ENCODE measurements around the gene PRRG2.

The PRRG2 gene

GRCh38 chr19:49557641-49558325 is 23.3 kb upstream of the PRRG2 start:
- H3K9ac ChIP-seq (ENCODE audit: low read depth, low read length, poor library complexity, severe bottlenecking): no peak overlapping the region
- H3K27me3 ChIP-seq (ENCODE audit: insufficient read depth, low read length, poor library complexity, severe bottlenecking): no peaks in the 10 kb centered on the region
- H3F3A ChIP-seq (ENCODE audit: low read depth): no peaks in the 10 kb centered on the region
- H3K4me3 ChIP-seq (ENCODE audit: low read length, poor library complexity, severe bottlenecking): no peak overlapping the region
- TF ChIP-seq CTCF (conservative IDR thresholded peaks at IDR 0.05; ENCODE audit: low read length) (no peak), EZH2phosphoT487 (IDR thresholded peaks at IDR 0.05; ENCODE audit: borderline replicate concordance) (no peak)
- no peak overlapping the region for H2AFZ ChIP-seq (ENCODE audit: low read length)
- H3K9me3 ChIP-seq (ENCODE audit: insufficient read depth, low read depth, low read length): no peaks in the 10 kb centered on the region
- no peaks in the 10 kb centered on the region for H3K4me1 ChIP-seq (ENCODE audit: insufficient read depth, low read length, poor library complexity, severe bottlenecking)
- H3K79me2 ChIP-seq (ENCODE audit: insufficient read depth, low read length): peaks cover 7% of the 10 kb centered on the region; the same call in 1 of the 2 replicates
- peaks cover 7% of the 10 kb centered on the region for H4K20me1 ChIP-seq (ENCODE audit: insufficient read depth, low read length, poor library complexity, severe bottlenecking)
- H3K9me2 ChIP-seq (replicated peaks; ENCODE audit: low read depth, low read length): no peaks in the 10 kb centered on the region
- H3K36me3 ChIP-seq (ENCODE audit: insufficient read depth, low read length): peaks cover 46% of the 10 kb centered on the region; the same call in 1 of the 2 replicates
- no peak overlapping the region for H3K4me2 ChIP-seq (ENCODE audit: low read depth, low read length, poor library complexity, severe bottlenecking)

- Histone ChIP-seq H3K9ac (ENCODE audit: low read depth, low read length, poor library complexity, severe bottlenecking) (no peak overlapping the region), H3K4me3 (ENCODE audit: low read length, poor library complexity, severe bottlenecking) (no peak overlapping the region), H2AFZ (ENCODE audit: low read length) (no peak overlapping the region), H3K36me3 (ENCODE audit: insufficient read depth, low read length) (peaks cover 46% of the 10 kb centered on the region; the same call in 1 of the 2 replicates), H3K27me3 (ENCODE audit: insufficient read depth, low read length, poor library complexity, severe bottlenecking) (no peaks in the 10 kb centered on the region), H3K9me2 (replicated peaks; ENCODE audit: low read depth, low read length) (no peaks in the 10 kb centered on the region), H3K4me2 (ENCODE audit: low read depth, low read length, poor library complexity, severe bottlenecking) (no peak overlapping the region), H3F3A (ENCODE audit: low read depth) (no peaks in the 10 kb centered on the region), H3K9me3 (ENCODE audit: insufficient read depth, low read depth, low read length) (no peaks in the 10 kb centered on the region), H4K20me1 (ENCODE audit: insufficient read depth, low read length, poor library complexity, severe bottlenecking) (peaks cover 7% of the 10 kb centered on the region), H3K79me2 (ENCODE audit: insufficient read depth, low read length) (peaks cover 7% of the 10 kb centered on the region; the same call in 1 of the 2 replicates), H3K4me1 (ENCODE audit: insufficient read depth, low read length, poor library complexity, severe bottlenecking) (no peaks in the 10 kb centered on the region)
- no peak for TF ChIP-seq EZH2phosphoT487 (IDR thresholded peaks at IDR 0.05; ENCODE audit: borderline replicate concordance)
- no peak for TF ChIP-seq CTCF (conservative IDR thresholded peaks at IDR 0.05; ENCODE audit: low read length)
These were observed 22.5 kb upstream of the PRRG2 start for GRCh38 chr19:49558591-49558990.

GRCh38 chr19:49559443-49559842 is 21.7 kb upstream of the PRRG2 start:
- Histone ChIP-seq H3K4me2 (ENCODE audit: low read depth, low read length, poor library complexity, severe bottlenecking) (no peak overlapping the region), H3K27me3 (ENCODE audit: insufficient read depth, low read length, poor library complexity, severe bottlenecking) (no peaks in the 10 kb centered on the region), H3K79me2 (ENCODE audit: insufficient read depth, low read length) (peaks cover 8% of the 10 kb centered on the region; the same call in 1 of the 2 replicates), H3K9ac (ENCODE audit: low read depth, low read length, poor library complexity, severe bottlenecking) (no peak overlapping the region), H4K20me1 (ENCODE audit: insufficient read depth, low read length, poor library complexity, severe bottlenecking) (peaks cover 7% of the 10 kb centered on the region), H2AFZ (ENCODE audit: low read length) (no peak overlapping the region), H3K4me3 (ENCODE audit: low read length, poor library complexity, severe bottlenecking) (no peak overlapping the region), H3K4me1 (ENCODE audit: insufficient read depth, low read length, poor library complexity, severe bottlenecking) (no peaks in the 10 kb centered on the region), H3F3A (ENCODE audit: low read depth) (no peaks in the 10 kb centered on the region), H3K36me3 (ENCODE audit: insufficient read depth, low read length) (peaks cover 46% of the 10 kb centered on the region; the same call in 1 of the 2 replicates), H3K9me2 (replicated peaks; ENCODE audit: low read depth, low read length) (no peaks in the 10 kb centered on the region), H3K9me3 (ENCODE audit: insufficient read depth, low read depth, low read length) (no peaks in the 10 kb centered on the region)
- TF ChIP-seq EZH2phosphoT487 (IDR thresholded peaks at IDR 0.05; ENCODE audit: borderline replicate concordance) (no peak), CTCF (conservative IDR thresholded peaks at IDR 0.05; ENCODE audit: low read length) (no peak)
